ENCODE measurements around the gene NTHL1.

DNA sequence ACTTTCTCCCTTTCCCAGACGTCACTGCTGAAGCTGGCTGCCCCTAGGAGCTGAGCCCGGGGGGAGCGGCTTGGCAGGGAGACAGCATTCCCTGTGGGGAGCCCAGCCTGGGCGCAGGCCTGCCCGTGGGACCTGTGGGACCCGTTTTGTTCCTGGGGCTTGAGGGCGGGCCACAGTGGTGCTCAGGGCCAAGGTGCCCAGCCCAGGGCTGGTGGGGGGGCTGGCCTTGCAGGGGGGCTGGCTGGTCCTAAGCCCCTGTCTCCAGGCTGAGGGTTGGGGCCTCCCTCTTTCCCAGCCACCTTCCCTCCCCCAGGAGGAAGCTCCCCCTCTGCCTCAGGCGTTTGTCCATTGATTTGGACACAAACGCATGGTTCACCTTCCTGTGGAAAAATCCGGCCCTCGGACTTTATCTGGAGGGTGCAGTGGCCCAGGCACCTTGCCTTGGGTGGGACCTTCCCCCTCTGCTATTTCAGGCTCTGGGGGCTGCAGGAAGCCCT is 16.5 kb downstream of the NTHL1 start:
- TF ChIP-seq CTCF (IDR thresholded peaks at IDR 0.05 in 4 of 5, conservative IDR thresholded peaks at IDR 0.05 in 1 of 5) (no peak), POLR2A (IDR thresholded peaks at IDR 0.05) (no peak)

Data from gastrocnemius medialis (tissue), 4 donors.